HG03521 (cell line): ENCODE data around the gene SPARCL1.

ENCODE experiments used
- ATAC-seq: cut with Tn5 transposase; IDR thresholded peaks from one replicate; pipeline ENCODE4 v1.9.1; 2021; ENCODE audit warnings: mild to moderate bottlenecking, moderate library complexity; ENCODE audit not compliant: unreplicated experiment

The SPARCL1 gene

GRCh38 chr4:87541521-87541920 lies 12.3 kb upstream of the SPARCL1 start:
- ATAC-seq: no peak

- no peak for ATAC-seq
Observed at GRCh38 chr4:87540146-87541058, 11.2 kb upstream of the SPARCL1 start.

- ATAC-seq: no peak
Observed at GRCh38 chr4:87532907-87533306, 3.7 kb upstream of the SPARCL1 start.

GRCh38 chr4:87532109-87532508 lies 2.9 kb upstream of the SPARCL1 start:
- ATAC-seq: no peak

- ATAC-seq: no peak
Observed at GRCh38 chr4:87531621-87532020, 2.4 kb upstream of the SPARCL1 start.

GRCh38 chr4:87530868-87531267 lies 1.7 kb upstream of the SPARCL1 start:
- no peak for ATAC-seq

GRCh38 chr4:87530229-87530628 lies 1.1 kb upstream of the SPARCL1 start:
- ATAC-seq: no peak

- ATAC-seq: no peak
Observed at GRCh38 chr4:87527431-87528220, 1.6 kb downstream of the SPARCL1 start.

GRCh38 chr4:87525636-87526295 lies 3.4 kb downstream of the SPARCL1 start:
- no peak for ATAC-seq

- no peak for ATAC-seq
Observed at GRCh38 chr4:87524456-87524855, 4.7 kb downstream of the SPARCL1 start.

- ATAC-seq: no peak
Observed at GRCh38 chr4:87523307-87523706, 5.9 kb downstream of the SPARCL1 start.

- ATAC-seq: no peak
Observed at GRCh38 chr4:87521757-87522374, 7.3 kb downstream of the SPARCL1 start.

- ATAC-seq: no peak
Observed at GRCh38 chr4:87521319-87521718, 7.9 kb downstream of the SPARCL1 start.

- no peak for ATAC-seq
Observed at GRCh38 chr4:87517621-87518020, 11.6 kb downstream of the SPARCL1 start.

GRCh38 chr4:87516683-87517082 lies 12.5 kb downstream of the SPARCL1 start:
- no peak for ATAC-seq

- no peak for ATAC-seq
Observed at GRCh38 chr4:87512400-87512799, 16.8 kb downstream of the SPARCL1 start.

- no peak for ATAC-seq
Observed at GRCh38 chr4:87511500-87511899, 17.7 kb downstream of the SPARCL1 start.

- no peak for ATAC-seq
Observed at GRCh38 chr4:87510747-87511146, 18.4 kb downstream of the SPARCL1 start.

- no peak for ATAC-seq
Observed at GRCh38 chr4:87506974-87507701, 22.0 kb downstream of the SPARCL1 start.

- ATAC-seq: no peak
Observed at GRCh38 chr4:87505862-87506261, 23.3 kb downstream of the SPARCL1 start.
